Hippocampal formation (tissue), 2 donors: ENCODE results near the gene CCBE1.

Experiments used
- DNase-seq, 2 donors: peaks; one replicate each; lab custom pipeline; 2025; lab: John Stamatoyannopoulos, UW

The CCBE1 gene

DNA sequence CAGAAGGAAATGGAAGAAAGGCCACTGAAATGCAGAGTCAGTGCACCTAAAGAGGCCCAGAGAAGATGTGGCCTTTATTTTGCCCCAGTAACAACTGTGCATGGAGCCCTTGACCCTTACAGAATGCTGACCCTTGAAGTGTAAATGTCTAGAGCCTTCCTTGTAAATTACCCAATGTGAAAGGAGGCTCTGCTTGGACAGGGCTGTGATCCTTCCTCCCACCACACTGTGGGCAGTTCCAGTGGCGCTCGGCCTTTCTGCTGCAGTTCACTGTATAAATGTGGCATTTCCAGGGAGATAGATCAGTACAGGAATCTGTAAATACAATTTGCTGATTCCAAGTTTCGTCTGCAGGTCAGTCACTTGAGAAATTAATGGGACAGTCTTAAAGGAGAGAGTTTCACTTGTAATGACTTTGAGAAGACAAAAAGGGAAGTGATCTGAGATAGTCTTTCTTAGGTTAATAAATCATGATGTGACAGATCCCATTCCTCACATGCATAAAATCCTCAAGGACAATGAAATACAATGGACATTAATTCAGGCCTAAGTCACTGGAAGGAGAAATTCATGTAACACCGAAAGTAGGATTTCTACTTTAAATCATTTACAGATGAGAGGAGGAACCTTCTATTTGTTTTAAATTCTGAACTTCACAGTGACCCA is 204.3 kb downstream of the CCBE1 start:
- no peak for DNase-seq

DNA sequence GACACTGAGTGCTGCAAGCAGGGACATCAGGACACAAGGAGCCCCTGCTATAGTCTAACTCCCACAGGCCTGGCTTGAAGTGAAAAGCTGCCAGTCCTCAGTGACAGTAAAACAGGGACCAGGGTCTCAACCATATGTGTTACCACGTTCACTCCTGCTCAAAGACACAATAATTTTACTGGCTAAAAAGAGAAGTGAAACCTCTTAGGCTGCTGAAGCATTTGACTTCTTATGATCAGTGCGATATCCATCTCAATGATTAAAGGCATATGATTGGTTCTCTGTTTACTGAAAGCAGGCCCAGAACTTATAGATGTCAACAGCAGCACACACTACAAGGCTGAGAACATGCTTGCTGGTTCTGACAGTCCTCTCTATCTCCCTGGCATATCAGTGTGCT is 208.3 kb downstream of the CCBE1 start:
- no peak for DNase-seq

DNA sequence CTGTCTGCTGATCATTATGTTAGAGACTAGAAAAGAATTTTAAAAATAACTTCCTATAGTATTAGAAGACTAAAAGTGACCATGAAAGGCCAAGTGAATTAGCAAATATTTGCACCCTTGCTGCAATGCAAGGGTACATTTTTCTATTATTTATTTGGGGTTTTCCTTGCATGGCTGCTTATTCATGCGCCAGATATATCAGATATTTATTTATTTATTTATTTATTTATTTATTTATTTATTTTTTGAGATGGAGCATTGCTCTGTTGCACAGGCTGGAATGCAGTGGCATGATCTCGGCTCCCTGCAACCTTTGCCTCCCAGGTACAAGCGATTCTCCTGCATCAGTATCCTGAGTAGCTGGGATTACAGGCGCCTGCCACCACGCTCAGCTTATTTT is 211.8 kb downstream of the CCBE1 start:
- DNase-seq = no peak

DNA sequence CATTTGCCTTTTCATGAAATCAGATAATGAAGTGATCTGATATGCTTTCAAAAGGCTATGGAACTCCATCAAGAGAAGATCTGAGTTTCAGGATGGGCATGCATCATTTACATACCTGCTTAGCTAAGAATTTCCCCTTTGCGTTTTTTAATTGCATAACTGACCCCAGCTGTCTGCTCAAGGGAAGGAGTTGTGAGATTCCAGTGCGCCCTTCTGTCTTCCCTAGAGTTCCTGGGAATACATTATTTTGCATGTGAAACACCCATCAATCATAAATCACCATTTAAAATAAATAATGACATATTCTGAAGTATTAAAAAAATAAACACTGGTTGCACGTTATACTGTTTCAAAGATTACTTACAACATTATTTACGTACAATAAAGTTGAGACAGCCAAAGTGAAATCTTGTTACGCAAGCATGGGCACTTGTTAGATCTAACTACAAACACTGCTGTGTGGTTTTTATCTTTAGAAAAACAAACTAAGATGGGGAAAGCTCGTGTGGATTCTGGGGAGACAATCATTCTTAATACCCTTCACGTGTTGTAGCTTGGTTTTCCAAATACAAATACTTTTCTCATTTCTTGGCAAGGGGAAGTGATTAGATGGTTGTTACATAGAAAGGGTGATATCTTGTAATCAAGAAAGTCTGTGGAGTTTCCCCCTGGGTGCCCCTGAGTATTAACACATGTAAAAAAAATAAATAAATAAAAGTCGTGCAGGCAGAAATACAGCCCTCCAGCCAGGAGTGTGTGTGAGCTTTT is 212.5 kb downstream of the CCBE1 start:
- no peak for DNase-seq

DNA sequence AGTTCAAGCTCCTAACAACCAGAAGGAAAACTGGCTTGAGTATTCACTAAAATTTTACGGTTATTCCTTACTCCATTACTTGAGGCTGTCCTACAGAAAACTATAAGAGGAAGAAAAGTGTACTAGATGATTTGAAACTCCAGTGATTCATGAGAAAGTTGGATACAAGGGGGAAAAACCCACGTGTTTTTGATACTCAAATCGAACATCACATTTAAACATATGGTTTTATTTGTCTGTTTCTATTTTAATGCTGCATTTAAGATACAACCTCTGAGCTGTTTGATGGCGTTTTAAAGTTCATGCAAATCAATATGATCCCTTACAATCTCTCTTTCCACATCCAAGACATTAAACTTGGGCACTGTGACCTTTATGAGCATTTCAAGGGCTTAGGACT is 213.1 kb downstream of the CCBE1 start:
- DNase-seq = no peak

DNA sequence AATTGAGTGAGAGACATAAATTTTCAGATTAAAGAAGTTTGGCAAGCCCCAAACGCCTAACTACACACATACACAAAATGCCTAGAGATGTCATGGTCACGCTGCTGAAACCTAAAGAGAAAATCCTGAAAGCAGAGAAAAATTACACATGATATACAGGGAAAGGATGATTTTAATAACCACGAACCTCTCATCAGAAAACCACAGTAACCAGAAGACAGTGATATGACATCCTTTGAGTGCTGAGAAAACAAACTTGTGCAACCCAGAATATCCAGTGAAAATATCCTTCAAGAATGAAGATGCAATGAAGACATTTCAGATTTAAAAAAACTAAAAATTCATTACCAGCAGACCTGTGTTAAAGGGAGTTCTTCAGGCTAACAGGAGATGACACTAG is 215.8 kb downstream of the CCBE1 start:
- no peak for DNase-seq

DNA sequence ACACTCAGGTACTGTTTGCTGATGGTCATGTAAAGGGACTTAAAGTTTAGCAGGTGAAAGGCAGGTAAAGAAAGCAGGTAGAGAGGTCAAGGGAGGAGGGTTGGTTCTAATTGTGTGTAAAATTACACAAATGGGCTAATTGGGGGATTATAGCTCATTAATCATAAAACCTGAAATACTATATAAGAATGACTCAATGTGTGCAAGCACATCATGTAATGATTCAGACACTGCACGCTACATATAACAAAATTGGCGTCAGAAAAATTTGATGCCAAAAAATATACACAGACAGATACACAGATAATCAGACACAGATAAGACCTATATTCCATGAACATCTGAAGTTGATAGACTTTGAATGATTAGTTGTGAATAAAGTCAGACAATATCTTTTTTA is 217.4 kb downstream of the CCBE1 start:
- DNase-seq = no peak

DNA sequence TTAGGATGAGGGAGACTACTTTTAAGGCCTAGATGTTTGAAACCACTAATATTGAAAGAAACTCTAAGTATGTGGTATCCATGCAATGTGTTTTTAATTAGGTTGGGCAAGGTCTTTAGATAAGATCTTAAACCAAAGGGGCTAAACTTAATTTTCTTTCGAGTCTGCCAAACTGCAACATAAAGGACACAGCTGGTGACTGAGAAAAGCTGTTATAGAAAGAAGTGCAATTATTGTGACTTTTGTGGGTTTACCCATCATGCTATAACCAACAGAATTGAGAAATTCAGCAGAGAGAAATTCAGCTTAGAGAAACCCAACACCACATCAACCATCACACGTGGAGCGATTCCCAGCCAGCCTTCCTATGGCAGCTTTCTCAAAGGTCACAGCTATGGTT is 218.6 kb downstream of the CCBE1 start:
- no peak for DNase-seq

DNA sequence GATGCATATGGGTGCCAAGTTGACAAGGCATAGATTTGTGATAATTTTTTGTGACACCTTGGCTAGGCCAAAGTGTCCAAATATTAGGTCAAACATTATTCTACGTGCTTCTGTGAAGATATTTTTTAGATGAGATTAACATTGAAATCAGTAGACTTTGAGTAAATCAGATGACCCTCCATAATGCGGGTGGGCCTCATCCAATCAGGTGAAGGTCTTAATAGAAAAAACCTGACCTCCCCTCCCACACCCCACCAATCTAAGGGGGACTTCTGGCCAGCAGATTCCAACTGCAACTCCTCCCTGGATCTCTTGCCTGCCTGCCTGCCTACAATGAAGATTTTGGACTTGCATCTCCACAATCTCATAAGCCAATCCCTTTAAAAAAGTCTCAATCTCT is 219.4 kb downstream of the CCBE1 start:
- no peak for DNase-seq

DNA sequence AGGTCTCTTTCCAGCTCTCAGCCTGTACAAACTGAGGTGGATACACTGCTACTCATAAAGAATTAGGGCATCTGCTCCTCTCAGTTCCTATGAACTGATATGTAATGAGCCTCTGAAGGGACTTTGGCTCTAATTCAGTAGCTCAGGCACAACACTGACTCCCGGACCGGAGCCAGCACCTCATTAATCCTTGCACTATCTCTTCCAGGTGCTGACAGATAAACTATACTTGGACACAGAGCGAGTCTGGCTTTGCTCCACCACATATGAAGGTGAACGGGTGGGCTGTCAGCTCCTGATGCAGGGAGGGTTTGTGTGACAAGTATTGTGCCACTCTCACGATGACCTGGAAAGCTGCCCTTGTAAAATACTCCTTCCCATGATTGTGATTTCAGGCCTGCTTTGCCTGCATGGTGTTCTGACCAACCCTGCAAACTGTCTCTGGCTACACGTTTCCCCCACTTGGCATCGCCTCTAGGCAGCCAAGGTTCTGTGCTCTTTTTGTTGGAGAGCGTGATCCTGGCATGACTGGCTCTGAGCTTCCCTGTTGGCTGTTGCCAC is 226.6 kb downstream of the CCBE1 start:
- DNase-seq = no peak

DNA sequence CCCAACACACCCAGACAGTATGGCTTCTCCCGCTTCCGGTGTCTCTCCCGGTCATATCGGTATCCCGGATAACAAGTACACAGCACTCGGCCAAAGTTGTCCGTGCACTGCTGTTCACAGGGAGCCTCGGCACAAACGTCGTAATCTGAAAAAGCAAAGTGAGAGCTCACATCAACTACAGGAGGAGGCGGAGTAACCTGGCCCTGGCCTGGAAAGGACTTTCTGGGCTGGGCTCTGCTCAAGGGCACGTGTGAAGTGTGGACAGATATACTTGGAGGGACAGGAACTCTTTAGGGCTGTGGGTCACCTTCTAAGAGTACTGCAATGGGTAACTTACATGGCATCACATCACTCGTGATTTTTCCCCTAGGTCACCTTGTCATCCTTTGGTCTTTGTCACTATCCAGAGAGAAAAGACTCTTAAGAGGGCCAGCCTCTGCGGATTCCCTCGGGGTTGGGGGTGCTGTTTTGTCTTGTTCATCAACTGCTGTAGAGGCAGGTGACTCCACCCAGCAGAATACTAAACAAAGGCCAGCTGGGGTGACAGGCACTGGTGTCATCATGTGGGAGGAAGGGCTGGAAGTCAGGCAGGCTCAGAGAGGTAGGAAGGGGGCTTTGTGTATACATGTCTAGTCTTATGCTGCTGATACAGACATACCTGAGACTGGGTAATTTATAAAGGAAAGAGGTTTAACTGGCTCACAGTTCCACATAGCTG is 227.6 kb downstream of the CCBE1 start:
- no peak for DNase-seq

DNA sequence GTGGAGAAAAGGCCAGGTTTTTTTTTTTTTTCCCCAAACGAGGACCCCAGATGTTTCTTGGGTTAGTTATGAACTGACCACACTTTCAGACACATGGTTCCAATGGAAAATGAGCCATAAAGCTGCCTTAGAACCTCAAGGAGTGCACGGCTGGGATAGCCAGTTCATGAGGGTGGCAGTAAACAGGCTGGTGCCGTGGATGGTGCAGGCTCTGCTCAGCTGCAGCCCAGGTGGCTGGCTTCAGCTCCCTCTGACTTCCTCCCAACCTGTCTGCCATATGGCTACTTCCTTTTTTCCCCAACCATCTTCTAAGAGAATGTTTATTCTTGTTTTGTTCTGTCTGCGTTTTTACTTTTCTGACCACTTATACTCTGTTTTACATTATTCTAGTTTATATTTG is 228.4 kb downstream of the CCBE1 start:
- DNase-seq = no peak

DNA sequence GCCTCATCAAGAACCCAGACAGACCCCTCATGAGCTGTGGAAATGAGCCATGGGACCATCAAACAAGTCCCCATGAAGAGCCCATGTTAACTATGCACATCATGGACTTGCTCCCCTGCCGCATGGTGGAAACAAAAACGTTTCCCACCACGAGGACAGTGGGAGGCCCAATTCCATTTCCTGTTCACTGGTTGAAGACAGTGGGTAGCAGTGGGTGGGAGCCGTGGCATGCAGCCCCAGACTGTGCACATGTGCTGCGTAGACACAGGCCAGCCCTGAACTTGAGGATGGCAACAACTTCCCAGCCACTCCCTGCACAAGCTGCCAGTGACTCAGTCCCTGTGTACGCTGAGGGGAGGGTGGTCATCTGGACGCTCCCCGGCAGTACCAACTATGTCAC is 229.7 kb downstream of the CCBE1 start:
- no peak for DNase-seq

DNA sequence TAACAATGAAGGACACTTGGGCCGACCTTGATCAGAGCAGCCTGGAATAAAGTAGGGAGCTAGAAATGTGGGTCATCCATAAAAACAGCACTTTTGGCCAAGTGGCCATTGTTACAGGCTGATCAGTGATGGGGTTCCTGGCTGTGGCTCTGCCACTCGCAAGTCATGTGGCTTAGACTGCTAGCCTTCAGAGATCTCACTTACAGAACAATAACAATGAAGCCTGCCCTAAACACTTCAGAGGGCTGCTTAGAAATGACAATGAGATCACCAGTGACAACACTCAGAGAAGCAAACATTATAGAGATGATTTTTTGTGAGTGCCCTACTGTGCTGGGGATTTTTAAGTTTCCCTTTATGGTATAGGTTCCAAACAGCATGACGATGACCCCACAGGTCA is 230.2 kb downstream of the CCBE1 start:
- no peak for DNase-seq

DNA sequence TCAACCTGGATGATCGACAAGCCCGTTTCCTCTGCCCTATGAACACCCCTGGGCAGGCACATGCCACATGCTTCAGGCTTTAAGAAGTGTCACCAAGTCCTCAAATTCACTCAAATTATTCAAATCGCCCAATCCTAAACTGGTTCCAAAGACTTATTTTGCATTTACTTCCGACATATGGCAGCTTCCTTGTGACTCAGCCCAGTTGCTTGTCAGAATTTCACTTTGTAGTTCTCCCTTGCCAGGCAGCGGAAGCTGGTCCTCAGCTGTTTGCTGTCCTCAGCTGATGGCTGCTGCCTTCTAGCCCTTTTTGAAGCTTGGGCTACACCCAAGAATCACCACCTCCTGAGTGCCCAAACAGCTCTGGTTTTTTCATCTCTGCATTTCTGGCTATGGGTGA is 232.7 kb downstream of the CCBE1 start:
- DNase-seq = no peak

DNA sequence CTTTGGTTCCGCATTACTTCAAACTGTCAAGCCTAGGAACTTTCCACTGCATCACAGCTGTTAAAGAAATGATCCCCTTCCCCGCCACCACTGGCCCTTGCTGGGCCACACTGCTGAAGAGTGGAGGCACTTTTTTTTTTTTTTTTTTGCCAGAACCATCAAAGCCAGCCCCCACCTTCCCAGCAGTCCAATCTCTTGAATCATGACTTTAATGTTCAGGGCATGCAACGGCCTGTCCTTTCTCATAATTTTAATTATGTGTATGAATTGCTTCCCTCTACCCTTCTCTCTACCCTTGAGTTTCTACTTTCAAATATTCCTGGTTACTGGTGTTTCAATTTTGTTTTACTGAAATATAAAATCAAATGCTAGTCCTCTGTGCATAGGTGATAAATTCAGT is 236.1 kb downstream of the CCBE1 start:
- no peak for DNase-seq

DNA sequence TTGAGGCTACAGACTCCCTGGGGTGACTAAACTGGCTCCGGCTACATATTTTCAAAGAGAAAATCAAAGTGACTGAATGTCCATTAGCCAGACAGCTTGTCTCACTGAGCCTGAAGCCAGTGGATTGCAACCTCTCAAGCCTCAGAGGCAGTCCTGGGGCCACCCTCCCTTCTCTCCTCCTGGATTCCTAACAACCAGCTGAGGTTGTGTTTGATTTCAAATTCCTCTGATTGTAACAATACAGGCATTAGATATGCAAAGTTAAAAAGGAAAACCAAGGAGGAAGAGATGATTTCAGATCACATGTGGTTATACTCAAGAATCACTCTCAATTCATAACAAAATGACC is 237.2 kb downstream of the CCBE1 start:
- DNase-seq = no peak

DNA sequence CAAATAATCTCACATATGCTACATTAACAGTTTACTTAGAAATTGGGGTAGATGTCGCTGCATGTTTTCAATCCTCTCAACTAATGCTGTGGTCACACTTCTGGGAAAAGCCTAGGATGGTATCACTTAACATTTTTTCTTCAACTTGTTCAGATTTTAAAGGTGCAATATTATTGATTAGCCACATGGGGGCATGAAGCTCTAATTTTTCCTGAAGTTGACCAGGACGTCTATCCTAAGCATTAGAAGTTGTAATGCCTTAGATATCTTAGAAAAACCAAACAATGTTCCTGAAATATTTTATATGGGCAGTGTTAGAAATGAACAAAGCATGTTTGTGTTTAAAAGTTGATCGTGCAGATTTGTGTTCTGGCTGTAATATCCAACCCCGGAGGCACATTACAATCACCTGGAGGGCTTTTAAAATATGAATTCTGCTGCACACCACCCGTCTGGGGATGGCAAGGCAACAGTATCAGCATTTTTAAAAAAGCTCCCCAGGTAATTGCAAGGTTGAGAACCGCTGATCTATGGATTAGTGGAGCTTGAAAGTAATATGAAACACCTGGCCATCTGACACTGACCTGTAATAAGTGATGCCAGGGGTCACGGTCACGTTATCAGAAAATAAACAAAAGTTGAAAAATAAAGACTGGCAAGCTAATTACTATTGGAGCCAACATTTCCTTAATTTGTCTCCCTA is 237.7 kb downstream of the CCBE1 start:
- DNase-seq = peak in 1 of 2 donors; percentile 42

DNA sequence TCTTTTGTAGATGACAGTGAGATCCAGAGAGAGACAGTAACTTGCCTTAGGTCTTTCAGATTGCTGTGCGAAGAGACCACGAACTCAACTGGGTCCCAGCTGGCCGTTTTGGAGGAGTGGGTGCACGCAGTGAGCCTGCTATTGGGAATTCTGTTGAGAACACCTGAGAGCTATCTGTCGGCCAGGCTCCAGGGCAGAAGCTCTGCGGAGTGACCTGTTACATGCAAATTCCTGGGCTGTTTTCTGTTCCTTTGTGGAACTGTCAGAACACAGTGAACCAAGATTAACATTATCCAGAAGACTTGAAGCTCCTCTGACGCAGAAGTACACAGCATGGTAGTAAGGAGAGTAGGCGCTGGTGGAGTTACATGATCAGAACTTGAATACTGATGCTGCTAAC is 238.6 kb downstream of the CCBE1 start:
- no peak for DNase-seq

DNA sequence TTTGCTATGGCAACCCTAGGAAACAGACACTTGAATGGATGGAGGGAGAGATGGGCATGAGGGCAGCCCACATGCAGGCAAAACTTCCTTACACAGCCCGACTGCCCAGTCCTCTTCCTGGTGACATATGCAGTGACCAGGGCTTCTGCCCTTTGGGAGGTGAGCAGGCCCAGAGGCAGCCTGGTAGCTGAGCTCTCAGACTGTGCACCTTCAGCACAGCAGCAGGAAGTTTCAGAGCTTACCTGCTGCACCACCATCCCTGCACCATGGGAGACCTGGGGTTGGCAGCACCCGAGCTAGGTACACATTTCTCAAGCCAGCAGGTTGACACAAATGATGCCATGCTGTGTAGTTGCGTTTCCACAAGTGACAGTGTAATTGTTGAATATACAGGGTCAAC is 240.6 kb downstream of the CCBE1 start:
- no peak for DNase-seq

DNA sequence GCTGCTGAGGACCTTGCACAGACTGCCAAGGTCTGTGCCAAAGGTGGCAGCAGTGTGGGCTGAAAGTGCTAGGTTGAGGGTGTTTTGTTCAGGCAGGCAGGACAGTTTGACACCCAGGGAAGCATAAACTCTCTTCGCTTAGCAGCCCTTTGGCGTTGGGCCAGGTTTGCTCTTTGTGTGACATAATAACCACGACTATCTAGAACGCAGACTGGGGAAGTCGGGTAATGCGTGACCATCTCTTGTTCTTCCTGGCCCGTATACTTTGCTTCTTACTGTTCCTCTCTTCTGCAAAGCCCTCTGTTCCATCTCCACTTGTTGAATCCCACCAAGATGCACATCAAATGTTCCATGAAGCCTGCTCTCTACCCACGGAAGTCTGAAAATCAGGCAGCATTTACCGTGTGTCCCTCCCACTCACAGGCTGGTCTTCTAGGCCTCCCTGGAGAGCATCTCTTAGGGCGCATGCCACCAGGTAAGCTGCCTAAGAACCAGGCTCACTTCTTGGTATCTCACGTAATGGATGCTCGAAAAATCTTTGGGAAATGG is 241.4 kb downstream of the CCBE1 start:
- no peak for DNase-seq
